HepG2 (cell line): Measurements from ENCODE around the gene ALDH2. TPM values are rescaled to one million over a fixed set of nuclear protein-coding genes. Genes with fewer than 3 reads are reported as not detected.

Experiments
- KDM4B ChIP-seq: sonication (generic); formaldehyde crosslinking; IDR thresholded peaks from 2 replicates; pipeline ENCODE4 v1.4.0; 2020; ENCODE audit warnings: missing genetic modification reagents
- MNT ChIP-seq: fragments of 450-650 bp; IDR thresholded peaks from 2 replicates; pipeline ENCODE4 v1.6.1; 2016
- SALL1 ChIP-seq: sonication (generic); formaldehyde crosslinking; IDR thresholded peaks from 2 replicates; pipeline ENCODE4 v1.8.0; 2022; ENCODE audit warnings: mild to moderate bottlenecking, missing genetic modification reagents
- SKIL ChIP-seq: sonication (generic); formaldehyde crosslinking; IDR thresholded peaks from 2 replicates; pipeline ENCODE4 v1.8.0; 2022; ENCODE audit warnings: missing genetic modification reagents, mild to moderate bottlenecking, moderate library complexity, borderline replicate concordance
- ZBTB8A ChIP-seq: sonication (generic); formaldehyde crosslinking; IDR thresholded peaks from 2 replicates; pipeline ENCODE4 v1.4.0; 2020; ENCODE audit warnings: mild to moderate bottlenecking, low read depth, missing genetic modification reagents, borderline replicate concordance
- ZFY ChIP-seq: sonication (generic); formaldehyde crosslinking; IDR thresholded peaks from 2 replicates; pipeline ENCODE4 v1.4.0; 2020; ENCODE audit warnings: missing genetic modification reagents
- ZNF224 ChIP-seq: sonication (generic); formaldehyde crosslinking; IDR thresholded peaks from 2 replicates; pipeline ENCODE4 v1.5.0; 2020; ENCODE audit warnings: mild to moderate bottlenecking, missing genetic modification reagents
- ZNF567 ChIP-seq: sonication (generic); formaldehyde crosslinking; IDR thresholded peaks from 2 replicates; pipeline ENCODE4 v1.8.1; 2023; ENCODE audit warnings: mild to moderate bottlenecking, missing genetic modification reagents, borderline replicate concordance
- ZNF572 ChIP-seq: sonication (generic); formaldehyde crosslinking; IDR thresholded peaks from 2 replicates; pipeline ENCODE4 v1.5.1; 2020; ENCODE audit warnings: mild to moderate bottlenecking, missing genetic modification reagents
- ZNF589 ChIP-seq: sonication (generic); formaldehyde crosslinking; conservative IDR thresholded peaks from 2 replicates; pipeline ENCODE4 v1.8.0; 2022; ENCODE audit warnings: mild to moderate bottlenecking, moderate library complexity, missing genetic modification reagents
- ZNF614 ChIP-seq: IDR thresholded peaks from 2 replicates; pipeline ENCODE4 v1.6.1; 2018; ENCODE audit warnings: missing biosample characterization, missing genetic modification reagents, inconsistent platforms, borderline replicate concordance
- ZNF841 ChIP-seq: sonication (generic); formaldehyde crosslinking; IDR thresholded peaks from 2 replicates; pipeline ENCODE4 v1.8.1; 2023; ENCODE audit warnings: missing genetic modification reagents, borderline replicate concordance
- polyA plus RNA-seq, 8 experiments: library from polyadenylated mRNA; depleted of rRNA in 3 of 8; stranded (reverse) in 7 of 8; unstranded in 1 of 8; fragments of >200 nt; fragmentation: Illumina TruSeq in 4 of 8; extraction: Trizol in 4 of 8; gene quantifications; 2 replicates each; pipeline versions ENCODE4 v1.2.1 to v1.2.3, GENCODE V29; 2011 to 2016; ENCODE audit warnings: low read depth in 4 of 8, missing spikeins in 1 of 8, mixed read lengths in 1 of 8; ENCODE audit not compliant: insufficient read depth in 1 of 8
- total RNA-seq, 5 experiments: library from RNA; depleted of rRNA; stranded (reverse); fragments of >200 nt; fragmentation: Illumina TruSeq; extraction: Trizol; gene quantifications; 2 replicates each; pipeline ENCODE4 v1.2.3, GENCODE V29; 2016; ENCODE audit warnings: low read depth in 1 of 5
- TF ChIP-seq, protein P1 (sequence below): sonication (generic); formaldehyde crosslinking; IDR thresholded peaks from 2 replicates; pipeline ENCODE4 v1.8.1; 2022; ENCODE audit warnings: low read depth, mild to moderate bottlenecking, missing genetic modification reagents
- TF ChIP-seq, protein P2 (sequence below): sonication (generic); formaldehyde crosslinking; IDR thresholded peaks from 2 replicates; pipeline ENCODE4 v1.4.0; 2020; ENCODE audit warnings: mild to moderate bottlenecking, missing genetic modification reagents
- TF ChIP-seq, protein P3 (sequence below): sonication (generic); formaldehyde crosslinking; IDR thresholded peaks from 2 replicates; pipeline ENCODE4 v1.4.0; 2020; ENCODE audit warnings: mild to moderate bottlenecking, missing genetic modification reagents

ALDH2 gene
- total and polyA plus RNA-seq, 2 of the 13 experiments (the other 11 are each of a cell fraction or from before 2014, with no cell fraction given) = 78.8 to 103 TPM

- TF ChIP-seq, protein P1, sequence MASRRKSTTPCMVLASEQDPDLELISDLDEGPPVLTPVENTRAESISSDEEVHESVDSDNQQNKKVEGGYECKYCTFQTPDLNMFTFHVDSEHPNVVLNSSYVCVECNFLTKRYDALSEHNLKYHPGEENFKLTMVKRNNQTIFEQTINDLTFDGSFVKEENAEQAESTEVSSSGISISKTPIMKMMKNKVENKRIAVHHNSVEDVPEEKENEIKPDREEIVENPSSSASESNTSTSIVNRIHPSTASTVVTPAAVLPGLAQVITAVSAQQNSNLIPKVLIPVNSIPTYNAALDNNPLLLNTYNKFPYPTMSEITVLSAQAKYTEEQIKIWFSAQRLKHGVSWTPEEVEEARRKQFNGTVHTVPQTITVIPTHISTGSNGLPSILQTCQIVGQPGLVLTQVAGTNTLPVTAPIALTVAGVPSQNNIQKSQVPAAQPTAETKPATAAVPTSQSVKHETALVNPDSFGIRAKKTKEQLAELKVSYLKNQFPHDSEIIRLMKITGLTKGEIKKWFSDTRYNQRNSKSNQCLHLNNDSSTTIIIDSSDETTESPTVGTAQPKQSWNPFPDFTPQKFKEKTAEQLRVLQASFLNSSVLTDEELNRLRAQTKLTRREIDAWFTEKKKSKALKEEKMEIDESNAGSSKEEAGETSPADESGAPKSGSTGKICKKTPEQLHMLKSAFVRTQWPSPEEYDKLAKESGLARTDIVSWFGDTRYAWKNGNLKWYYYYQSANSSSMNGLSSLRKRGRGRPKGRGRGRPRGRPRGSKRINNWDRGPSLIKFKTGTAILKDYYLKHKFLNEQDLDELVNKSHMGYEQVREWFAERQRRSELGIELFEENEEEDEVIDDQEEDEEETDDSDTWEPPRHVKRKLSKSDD (CRISPR knock-in tag) = peak; percentile 45; the same call in 1 of the 2 replicates
- TF ChIP-seq ZBTB8A (CRISPR knock-in tag) (no peak), ZNF224 (no peak; the same call in 1 of the 2 replicates), ZNF567 (CRISPR knock-in tag) (peak; percentile 66; the same call in 1 of the 2 replicates), MNT (peak; percentile 66), SKIL (CRISPR knock-in tag) (no peak), ZNF589 (CRISPR knock-in tag) (no peak), KDM4B (CRISPR knock-in tag) (no peak; the same call in 1 of the 2 replicates), SALL1 (peak; percentile 90), ZNF614 (CRISPR knock-in tag) (peak; percentile 80; the same call in 1 of the 2 replicates), ZNF841 (CRISPR knock-in tag) (no peak), ZFY (peak; percentile 93), ZNF572 (CRISPR knock-in tag) (0 out of 2 replicates have a peak, but pooled peaks have one; percentile 32)
- TF ChIP-seq, protein P2, sequence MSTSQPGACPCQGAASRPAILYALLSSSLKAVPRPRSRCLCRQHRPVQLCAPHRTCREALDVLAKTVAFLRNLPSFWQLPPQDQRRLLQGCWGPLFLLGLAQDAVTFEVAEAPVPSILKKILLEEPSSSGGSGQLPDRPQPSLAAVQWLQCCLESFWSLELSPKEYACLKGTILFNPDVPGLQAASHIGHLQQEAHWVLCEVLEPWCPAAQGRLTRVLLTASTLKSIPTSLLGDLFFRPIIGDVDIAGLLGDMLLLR (CRISPR knock-in tag) = 0 out of 2 replicates have a peak, but pooled peaks have one; percentile 26
- TF ChIP-seq, protein P3, sequence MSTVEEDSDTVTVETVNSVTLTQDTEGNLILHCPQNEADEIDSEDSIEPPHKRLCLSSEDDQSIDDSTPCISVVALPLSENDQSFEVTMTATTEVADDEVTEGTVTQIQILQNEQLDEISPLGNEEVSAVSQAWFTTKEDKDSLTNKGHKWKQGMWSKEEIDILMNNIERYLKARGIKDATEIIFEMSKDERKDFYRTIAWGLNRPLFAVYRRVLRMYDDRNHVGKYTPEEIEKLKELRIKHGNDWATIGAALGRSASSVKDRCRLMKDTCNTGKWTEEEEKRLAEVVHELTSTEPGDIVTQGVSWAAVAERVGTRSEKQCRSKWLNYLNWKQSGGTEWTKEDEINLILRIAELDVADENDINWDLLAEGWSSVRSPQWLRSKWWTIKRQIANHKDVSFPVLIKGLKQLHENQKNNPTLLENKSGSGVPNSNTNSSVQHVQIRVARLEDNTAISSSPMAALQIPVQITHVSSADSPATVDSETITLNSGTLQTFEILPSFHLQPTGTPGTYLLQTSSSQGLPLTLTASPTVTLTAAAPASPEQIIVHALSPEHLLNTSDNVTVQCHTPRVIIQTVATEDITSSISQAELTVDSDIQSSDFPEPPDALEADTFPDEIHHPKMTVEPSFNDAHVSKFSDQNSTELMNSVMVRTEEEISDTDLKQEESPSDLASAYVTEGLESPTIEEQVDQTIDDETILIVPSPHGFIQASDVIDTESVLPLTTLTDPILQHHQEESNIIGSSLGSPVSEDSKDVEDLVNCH (CRISPR knock-in tag) = no peak
Measured at GRCh38 chr12:111841750-111842555, 75.2 kb downstream of the ALDH2 start, which contains the start of gene MAPKAPK5 (continued).
